Measurements from ENCODE around the gene XAGE5. TPM values are rescaled to one million over a fixed set of nuclear protein-coding genes. Genes with fewer than 3 reads are reported as not detected.
"Not testable (repeated sequence)": the region's sequence is repeated elsewhere in the genome, so short reads cannot be mapped to it uniquely, and the experiment has no call there.

Gene XAGE5
- total RNA-seq, 4 donors from 2014 or later: not detected

GRCh38 chrX:52824608-52825007 lies 13.5 kb downstream of the XAGE5 start:
- TF ChIP-seq, protein P1, sequence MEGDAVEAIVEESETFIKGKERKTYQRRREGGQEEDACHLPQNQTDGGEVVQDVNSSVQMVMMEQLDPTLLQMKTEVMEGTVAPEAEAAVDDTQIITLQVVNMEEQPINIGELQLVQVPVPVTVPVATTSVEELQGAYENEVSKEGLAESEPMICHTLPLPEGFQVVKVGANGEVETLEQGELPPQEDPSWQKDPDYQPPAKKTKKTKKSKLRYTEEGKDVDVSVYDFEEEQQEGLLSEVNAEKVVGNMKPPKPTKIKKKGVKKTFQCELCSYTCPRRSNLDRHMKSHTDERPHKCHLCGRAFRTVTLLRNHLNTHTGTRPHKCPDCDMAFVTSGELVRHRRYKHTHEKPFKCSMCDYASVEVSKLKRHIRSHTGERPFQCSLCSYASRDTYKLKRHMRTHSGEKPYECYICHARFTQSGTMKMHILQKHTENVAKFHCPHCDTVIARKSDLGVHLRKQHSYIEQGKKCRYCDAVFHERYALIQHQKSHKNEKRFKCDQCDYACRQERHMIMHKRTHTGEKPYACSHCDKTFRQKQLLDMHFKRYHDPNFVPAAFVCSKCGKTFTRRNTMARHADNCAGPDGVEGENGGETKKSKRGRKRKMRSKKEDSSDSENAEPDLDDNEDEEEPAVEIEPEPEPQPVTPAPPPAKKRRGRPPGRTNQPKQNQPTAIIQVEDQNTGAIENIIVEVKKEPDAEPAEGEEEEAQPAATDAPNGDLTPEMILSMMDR (IDR thresholded peaks at IDR 0.05): no peak
- TF ChIP-seq POLR2A (IDR thresholded peaks at IDR 0.05) (no peak), POLR2AphosphoS5 (IDR thresholded peaks at IDR 0.05) (no peak), EP300 (IDR thresholded peaks at IDR 0.05) (no peak)
- H3K9me3 ChIP-seq: no peaks in the 10 kb centered on the region
- WGBS: 42% methylated on average over 2 of the region's 2 CpGs

DNA sequence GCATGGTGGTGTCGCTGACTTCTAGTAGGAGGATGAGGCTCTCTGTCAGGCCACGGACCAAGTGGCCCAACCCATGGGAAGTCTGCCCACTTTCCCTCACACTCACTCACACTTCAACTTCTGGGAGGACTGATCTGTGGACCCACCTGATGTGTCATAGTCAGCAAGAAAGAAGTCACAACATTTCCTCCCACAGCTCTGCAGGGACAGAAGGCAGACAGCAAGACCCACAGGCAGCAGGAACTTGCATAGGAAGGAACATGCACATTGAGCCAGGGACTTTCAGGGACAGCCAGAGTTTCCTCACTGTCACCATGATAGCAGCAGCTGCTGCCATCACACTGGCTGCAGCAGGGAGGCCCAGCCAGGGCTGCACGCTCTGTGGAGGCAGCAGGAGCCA lies 19.5 kb downstream of the XAGE5 start:
- WGBS: 41% methylated on average over 2 of the region's 3 CpGs
- Histone ChIP-seq H3K27me3 (no peaks in the 10 kb centered on the region), H3K36me3 (no peaks in the 10 kb centered on the region), H3K4me3 (no peak overlapping the region), H3K27ac (no peak overlapping the region), H3K9me3 (no peaks in the 10 kb centered on the region), H3K4me1 (no peaks in the 10 kb centered on the region)
- DNase-seq (ENCODE audit: low spot score in 2 of 2): no peak
- TF ChIP-seq POLR2A (IDR thresholded peaks at IDR 0.05): no peak
- no peak for TF ChIP-seq EP300 (IDR thresholded peaks at IDR 0.05)
- TF ChIP-seq, protein P1 (IDR thresholded peaks at IDR 0.05): no peak
- no peak for TF ChIP-seq POLR2AphosphoS5 (IDR thresholded peaks at IDR 0.05)

More at GRCh38 chrX:52824608-52825007, 13.5 kb downstream of the XAGE5 start:
- no peak overlapping the region for H3K27ac ChIP-seq
- H3K4me3 ChIP-seq: no peak overlapping the region
- no peaks in the 10 kb centered on the region for H3K4me1 ChIP-seq
- no peaks in the 10 kb centered on the region for H3K27me3 ChIP-seq
- no peak for DNase-seq (ENCODE audit: low spot score in 2 of 2)
- H3K36me3 ChIP-seq: no peaks in the 10 kb centered on the region

- no peak overlapping the region for H3K27ac ChIP-seq
- H3K4me3 ChIP-seq: no peak overlapping the region
- DNase-seq (ENCODE audit: low spot score in 2 of 2): no peak
- no peaks in the 10 kb centered on the region for H3K27me3 ChIP-seq
- 63% methylated on average over 2 of the region's 2 CpGs for WGBS
- H3K4me1 ChIP-seq: no peaks in the 10 kb centered on the region
- no peaks in the 10 kb centered on the region for H3K9me3 ChIP-seq
- no peaks in the 10 kb centered on the region for H3K36me3 ChIP-seq
- TF ChIP-seq POLR2A (IDR thresholded peaks at IDR 0.05) (no peak), POLR2AphosphoS5 (IDR thresholded peaks at IDR 0.05) (no peak), EP300 (IDR thresholded peaks at IDR 0.05) (no peak)
- TF ChIP-seq, protein P1 (IDR thresholded peaks at IDR 0.05): no peak
These were observed 28.1 kb downstream of the XAGE5 start for GRCh38 chrX:52839137-52839536.

DNA sequence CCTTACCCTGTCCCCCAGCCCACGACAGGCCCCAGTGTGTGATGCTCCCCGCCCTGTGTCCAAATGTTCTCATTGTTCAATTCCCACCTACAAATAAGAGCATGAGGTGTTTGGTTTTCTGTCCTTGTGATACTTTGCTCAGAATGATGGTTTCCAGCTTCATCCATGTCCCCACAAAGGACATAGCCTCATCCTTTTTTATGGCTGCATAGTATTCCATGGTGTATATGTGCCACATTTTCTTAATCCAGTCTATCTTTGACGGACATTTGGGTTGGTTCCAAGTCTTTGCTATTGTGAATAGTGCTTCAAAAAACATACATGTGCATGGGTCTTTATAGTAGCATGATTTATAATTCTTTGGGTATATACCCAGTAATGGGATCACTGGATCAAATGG lies 32.5 kb downstream of the XAGE5 start:
- H3K27ac ChIP-seq; H3K4me3 ChIP-seq; H3K9me3 ChIP-seq; DNase-seq (ENCODE audit: low spot score in 2 of 2); H3K27me3 ChIP-seq; H3K36me3 ChIP-seq; H3K4me1 ChIP-seq: not testable (repeated sequence)
- 76% methylated on average over 3 of the region's 3 CpGs for WGBS

DNA sequence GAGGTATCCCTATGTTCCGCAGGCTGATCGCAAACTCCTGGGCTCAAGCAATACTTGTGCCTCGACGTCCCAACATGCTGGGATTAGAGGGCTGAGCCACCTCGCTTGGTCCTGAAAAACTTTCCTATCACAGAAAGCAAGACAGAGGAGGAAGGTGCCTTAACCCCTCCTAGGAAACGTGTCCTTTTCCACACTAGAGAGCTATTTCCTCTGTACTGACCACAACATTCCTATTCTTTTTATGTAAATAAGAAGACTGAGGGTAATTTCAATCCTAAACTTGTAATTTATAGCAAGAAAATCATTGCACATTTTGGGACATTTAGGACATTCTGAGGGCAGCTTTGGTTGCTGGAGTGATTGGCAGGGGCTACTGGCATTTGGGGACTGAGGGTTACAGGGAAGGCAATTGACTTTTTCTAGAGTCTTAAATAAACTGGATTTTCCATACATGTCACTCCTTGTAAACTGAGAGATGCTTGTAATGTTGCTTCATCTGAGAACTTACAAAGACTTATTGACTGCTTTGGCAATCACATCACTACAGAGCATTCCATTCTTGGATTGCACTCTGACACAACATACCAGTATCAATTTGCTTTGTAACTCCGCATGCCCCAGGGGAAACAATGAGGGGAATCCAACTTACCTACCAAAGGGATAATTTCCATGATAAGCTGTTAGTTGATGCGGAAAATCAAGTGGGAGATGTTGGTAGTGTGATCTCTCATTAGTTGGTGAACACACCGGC lies 41.2 kb downstream of the XAGE5 start:
- 70% methylated on average over 9 of the region's 9 CpGs for WGBS
- DNase-seq (ENCODE audit: low spot score in 2 of 2): no peak
- H3K4me3 ChIP-seq: no peak overlapping the region
- H3K36me3 ChIP-seq: no peaks in the 10 kb centered on the region
- no peaks in the 10 kb centered on the region for H3K9me3 ChIP-seq
- no peaks in the 10 kb centered on the region for H3K4me1 ChIP-seq
- no peaks in the 10 kb centered on the region for H3K27me3 ChIP-seq
- TF ChIP-seq EP300 (IDR thresholded peaks at IDR 0.05) (no peak), POLR2A (IDR thresholded peaks at IDR 0.05) (no peak), POLR2AphosphoS5 (IDR thresholded peaks at IDR 0.05) (no peak)
- TF ChIP-seq, protein P1 (IDR thresholded peaks at IDR 0.05): no peak
- no peak overlapping the region for H3K27ac ChIP-seq

DNA sequence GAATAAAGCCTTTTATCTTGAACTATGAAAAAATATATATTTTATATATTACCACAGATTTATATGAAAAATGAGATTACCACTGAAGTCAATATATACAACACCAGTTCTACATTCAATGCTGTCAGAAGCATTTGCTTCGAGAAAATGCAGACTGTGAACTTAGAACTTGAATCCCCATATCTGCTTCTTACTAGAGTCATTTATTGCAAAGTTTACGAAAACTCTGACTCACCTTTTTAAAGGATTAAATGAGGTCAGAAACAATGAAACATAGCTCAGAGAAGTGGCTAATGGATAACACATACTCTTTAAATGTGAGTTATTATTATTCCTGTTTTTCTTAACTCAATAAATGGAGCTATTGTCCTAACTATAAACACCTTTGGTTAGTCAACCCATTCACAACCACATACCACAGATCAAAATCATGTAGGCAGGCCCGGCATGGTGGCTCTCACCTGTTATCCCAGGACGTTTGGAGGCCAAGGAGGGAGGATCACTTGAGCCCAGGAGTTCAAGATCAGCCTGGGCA lies 46.0 kb downstream of the XAGE5 start:
- 51% methylated on average over 4 of the region's 4 CpGs for WGBS
- not testable (repeated sequence) for H3K27me3 ChIP-seq

More for the DNA sequence above, 46.0 kb downstream of the XAGE5 start:
- not testable (repeated sequence) for H3K36me3 ChIP-seq; H3K9me3 ChIP-seq; H3K27ac ChIP-seq; H3K4me1 ChIP-seq; DNase-seq (ENCODE audit: low spot score in 2 of 2); H3K4me3 ChIP-seq
